ENCODE results near the gene PAGE2B. TPM values are rescaled to one million over a fixed set of nuclear protein-coding genes. Genes with fewer than 3 reads are reported as not detected.

PAGE2B gene
- total RNA-seq, 1 experiment from 2014 or later = not detected

GRCh38 chrX:55118574-55118973, 43.7 kb downstream of the PAGE2B start:
- H3K4me1 Mint-ChIP-seq (ENCODE audit: low read depth, unreplicated experiment) = peaks cover 13% of the 10 kb centered on the region
- H3K9me3 ChIP-seq = no peaks in the 10 kb centered on the region
- H3K27me3 Mint-ChIP-seq (ENCODE audit: insufficient read depth, unreplicated experiment) = no peaks in the 10 kb centered on the region
- H3K4me3 ChIP-seq (ENCODE audit: low read depth, low read length) = no peak overlapping the region
- no peaks in the 10 kb centered on the region for H3K36me3 Mint-ChIP-seq (ENCODE audit: insufficient read depth, unreplicated experiment)
- POLR2A ChIA-PET = no interaction called here
- no TSS peak for BruUV-seq (replicated peaks)
- no peak for TF ChIP-seq CTCF (IDR thresholded peaks at IDR 0.05; ENCODE audit: insufficient read depth in 1 of 2, low read depth in 1 of 2, low read length in 1 of 2, severe bottlenecking in 1 of 2, unreplicated experiment in 1 of 2)
- H3K36me3 ChIP-seq (ENCODE audit: control insufficient read depth, insufficient read depth, low read length) = no peaks in the 10 kb centered on the region
- CTCF ChIA-PET = no interaction called here
- H3K4me3 Mint-ChIP-seq (ENCODE audit: unreplicated experiment) = no peak overlapping the region
- H3K4me1 ChIP-seq = peaks cover 31% of the 10 kb centered on the region
- DNase-seq = no peak
- H3K27me3 ChIP-seq (replicated peaks; ENCODE audit: control insufficient read depth, insufficient read depth, low read length) = no peaks in the 10 kb centered on the region
- intact Hi-C loops (cut with micrococcal nuclease; ENCODE audit: unreplicated experiment) = loop anchor here (10.0 kb wide), 2 partner anchors 124 to 314 kb away; partner anchors contain the start of genes MAGED2 and PFKFB1
- H3K9me3 Mint-ChIP-seq (ENCODE audit: unreplicated experiment) = no peaks in the 10 kb centered on the region
- H3K27ac Mint-ChIP-seq (ENCODE audit: unreplicated experiment) = no peak overlapping the region

- peaks cover 13% of the 10 kb centered on the region for H3K4me1 Mint-ChIP-seq (ENCODE audit: low read depth, unreplicated experiment)
- Histone ChIP-seq H3K4me3 (ENCODE audit: low read depth, low read length) (no peak overlapping the region), H3K4me1 (peaks cover 31% of the 10 kb centered on the region), H3K36me3 (ENCODE audit: control insufficient read depth, insufficient read depth, low read length) (no peaks in the 10 kb centered on the region), H3K27me3 (replicated peaks; ENCODE audit: control insufficient read depth, insufficient read depth, low read length) (no peaks in the 10 kb centered on the region), H3K9me3 (no peaks in the 10 kb centered on the region)
- H3K4me3 Mint-ChIP-seq (ENCODE audit: unreplicated experiment) = no peak overlapping the region
- intact Hi-C loops (cut with micrococcal nuclease; ENCODE audit: unreplicated experiment) = loop anchor here (10.0 kb wide), 2 partner anchors 124 to 314 kb away; partner anchors contain the start of genes MAGED2 and PFKFB1
- ChIA-PET POLR2A (no interaction called here), CTCF (no interaction called here)
- no peak for DNase-seq
- no TSS peak for BruUV-seq (replicated peaks)
- no peaks in the 10 kb centered on the region for H3K9me3 Mint-ChIP-seq (ENCODE audit: unreplicated experiment)
- no peak overlapping the region for H3K27ac Mint-ChIP-seq (ENCODE audit: unreplicated experiment)
- no peak for TF ChIP-seq CTCF (IDR thresholded peaks at IDR 0.05; ENCODE audit: insufficient read depth in 1 of 2, low read depth in 1 of 2, low read length in 1 of 2, severe bottlenecking in 1 of 2, unreplicated experiment in 1 of 2)
- H3K27me3 Mint-ChIP-seq (ENCODE audit: insufficient read depth, unreplicated experiment) = no peaks in the 10 kb centered on the region
- no peaks in the 10 kb centered on the region for H3K36me3 Mint-ChIP-seq (ENCODE audit: insufficient read depth, unreplicated experiment)
Measured at GRCh38 chrX:55119271-55119670, 44.4 kb downstream of the PAGE2B start.

GRCh38 chrX:55119712-55120111, 44.9 kb downstream of the PAGE2B start:
- intact Hi-C loops (cut with micrococcal nuclease; ENCODE audit: unreplicated experiment) = loop anchor here (10.0 kb wide), 2 partner anchors 125 to 315 kb away; partner anchors contain the start of genes MAGED2 and PFKFB1

More at GRCh38 chrX:55119712-55120111, 44.9 kb downstream of the PAGE2B start:
- Mint-ChIP-seq H3K9me3 (ENCODE audit: unreplicated experiment) (no peaks in the 10 kb centered on the region), H3K36me3 (ENCODE audit: insufficient read depth, unreplicated experiment) (no peaks in the 10 kb centered on the region), H3K27me3 (ENCODE audit: insufficient read depth, unreplicated experiment) (no peaks in the 10 kb centered on the region), H3K27ac (ENCODE audit: unreplicated experiment) (no peak overlapping the region), H3K4me1 (ENCODE audit: low read depth, unreplicated experiment) (peaks cover 13% of the 10 kb centered on the region), H3K4me3 (ENCODE audit: unreplicated experiment) (no peak overlapping the region)
- H3K9me3 ChIP-seq = no peaks in the 10 kb centered on the region
- ChIA-PET POLR2A (no interaction called here), CTCF (no interaction called here)
- no peaks in the 10 kb centered on the region for H3K36me3 ChIP-seq (ENCODE audit: control insufficient read depth, insufficient read depth, low read length)
- H3K4me3 ChIP-seq (ENCODE audit: low read depth, low read length) = no peak overlapping the region
- H3K27me3 ChIP-seq (replicated peaks; ENCODE audit: control insufficient read depth, insufficient read depth, low read length) = no peaks in the 10 kb centered on the region
- TF ChIP-seq CTCF (IDR thresholded peaks at IDR 0.05; ENCODE audit: insufficient read depth in 1 of 2, low read depth in 1 of 2, low read length in 1 of 2, severe bottlenecking in 1 of 2, unreplicated experiment in 1 of 2) = no peak
- peaks cover 31% of the 10 kb centered on the region for H3K4me1 ChIP-seq
- DNase-seq = no peak
- no TSS peak for BruUV-seq (replicated peaks)
